Smooth muscle cell (in vitro differentiated cells): ENCODE data around the gene TRIM36. TPM values are rescaled to one million over a fixed set of nuclear protein-coding genes. Genes with fewer than 3 reads are reported as not detected.
A peak's percentile ranks its signal among the peaks of the same experiment; 100 is the strongest.

Experiments used
- DNase-seq: peaks from one replicate; lab custom pipeline; 2025; ENCODE audit not compliant: unreplicated experiment; lab: John Stamatoyannopoulos, UW
- H2AFZ ChIP-seq: fragments of 200-600 bp; sonication (generic); 2 replicates; pipeline ENCODE4 v1.6.0; 2016; ENCODE audit warnings: antibody characterized with exemption, low read depth, mild to moderate bottlenecking
- H3F3A ChIP-seq: fragments of 200-600 bp; sonication (generic); 2 replicates; pipeline ENCODE4 v1.6.0; 2017; ENCODE audit warnings: antibody characterized with exemption, low read depth
- H3K27ac ChIP-seq: fragments of 200-600 bp; sonication (generic); 2 replicates; pipeline ENCODE4 v1.5.1; 2016; ENCODE audit warnings: low read depth, mild to moderate bottlenecking
- H3K27me3 ChIP-seq: fragments of 200-600 bp; sonication (generic); 2 replicates; pipeline ENCODE4 v1.6.1; 2016; ENCODE audit warnings: low read depth, mild to moderate bottlenecking
- H3K36me3 ChIP-seq: fragments of 200-600 bp; sonication (generic); 2 replicates; pipeline ENCODE4 v1.5.1; 2016; ENCODE audit warnings: low read depth
- H3K4me1 ChIP-seq: fragments of 200-600 bp; sonication (generic); 2 replicates; pipeline ENCODE4 v1.5.1; 2016; ENCODE audit warnings: low read depth
- H3K4me2 ChIP-seq: fragments of 200-600 bp; sonication (generic); 2 replicates; pipeline ENCODE4 v1.6.0; 2016; ENCODE audit warnings: mild to moderate bottlenecking
- H3K4me3 ChIP-seq: fragments of 200-600 bp; sonication (generic); 2 replicates; pipeline ENCODE4 v1.5.1; 2016; ENCODE audit warnings: mild to moderate bottlenecking
- H3K79me2 ChIP-seq: fragments of 200-600 bp; sonication (generic); 2 replicates; pipeline ENCODE4 v1.6.0; 2016; ENCODE audit warnings: low read depth, mild to moderate bottlenecking
- H3K9ac ChIP-seq: fragments of 200-600 bp; sonication (generic); 2 replicates; pipeline ENCODE4 v1.6.0; 2016; ENCODE audit warnings: low read depth
- H3K9me3 ChIP-seq: fragments of 200-600 bp; sonication (generic); replicated peaks from 2 replicates; pipeline ENCODE4 v1.5.1; 2016; ENCODE audit warnings: low read depth
- H4K20me1 ChIP-seq: fragments of 200-600 bp; sonication (generic); 2 replicates; pipeline ENCODE4 v1.6.0; 2016; ENCODE audit warnings: low read depth
- CTCF ChIP-seq: fragments of 200-600 bp; sonication (generic); IDR thresholded peaks from 2 replicates; pipeline ENCODE4 v1.5.1; 2017; ENCODE audit warnings: borderline replicate concordance, mild to moderate bottlenecking, antibody characterized with exemption; ENCODE audit not compliant: insufficient read depth, poor library complexity, severe bottlenecking
- WGBS: methylation state at CpG from one replicate; pipeline ENCODE4 v1.1.7; 2016; ENCODE audit warnings: low lambda C conversion rate; 5-methylcytosine and 5-hydroxymethylcytosine counted together
- polyA plus RNA-seq: library from polyadenylated mRNA; unstranded; fragments of >200 nt; fragmentation: Nextera tagmentation; extraction: Ambion mirVana; gene quantifications from 2 replicates; pipeline ENCODE4 v1.2.1, GENCODE V29; 2016
- total RNA-seq: library from RNA; depleted of rRNA; stranded (reverse); fragments of >200 nt; gene quantifications from 2 replicates; pipeline ENCODE4 v1.2.3, GENCODE V29; 2014

The TRIM36 gene
- total and polyA plus RNA-seq, 2 experiments from 2014 or later: 0.86 to 2.1 TPM

DNA sequence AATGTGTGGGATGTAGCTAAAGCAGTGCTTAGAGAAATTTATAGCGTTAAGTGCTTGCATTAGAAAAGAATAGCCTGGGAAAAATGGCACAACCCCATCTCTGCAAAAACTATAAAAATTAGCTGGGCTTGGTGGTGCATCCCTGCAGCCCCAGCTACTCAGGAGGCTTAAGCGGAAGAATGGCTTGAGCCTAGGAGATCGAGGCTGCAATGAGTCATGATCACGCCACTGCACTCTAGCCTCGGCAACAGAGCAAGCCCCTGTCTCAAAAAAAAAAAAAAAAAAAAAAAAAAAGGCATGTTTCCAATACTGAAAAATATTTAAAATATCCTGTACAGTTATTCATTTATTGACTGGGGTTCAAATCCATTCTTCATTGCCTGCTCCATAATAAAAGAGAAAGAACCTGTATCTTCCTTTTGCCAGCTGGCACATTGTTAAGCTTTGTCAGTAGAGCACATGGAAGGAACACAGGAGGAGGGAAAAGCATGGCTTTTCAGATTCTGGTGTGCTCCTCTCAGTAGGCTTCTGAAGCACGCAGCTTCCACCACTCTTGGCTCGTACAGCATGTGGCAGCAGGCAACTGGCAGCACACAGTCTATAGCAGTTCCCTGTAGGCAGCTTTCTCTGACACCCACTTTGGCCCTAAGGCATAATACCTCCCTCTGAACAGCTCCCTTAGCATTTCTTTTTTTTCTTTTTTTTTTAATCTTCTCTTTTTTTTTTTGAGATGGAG, 73.5 kb downstream of the TRIM36 start:
- no peak overlapping the region for H2AFZ ChIP-seq
- DNase-seq: no peak
- no peak overlapping the region for H3K27ac ChIP-seq
- H3K4me2 ChIP-seq: peak overlapping the region; percentile 13
- H3K4me1 ChIP-seq: no peaks in the 10 kb centered on the region
- 39% methylated on average over 7 of the region's 7 CpGs for WGBS
- H3K9me3 ChIP-seq: no peaks in the 10 kb centered on the region
- H3F3A ChIP-seq: no peaks in the 10 kb centered on the region
- no peaks in the 10 kb centered on the region for H3K27me3 ChIP-seq
- H4K20me1 ChIP-seq: no peaks in the 10 kb centered on the region
- no peak for TF ChIP-seq CTCF
- no peak overlapping the region for H3K4me3 ChIP-seq
- no peak overlapping the region for H3K9ac ChIP-seq
- no peaks in the 10 kb centered on the region for H3K79me2 ChIP-seq
- no peaks in the 10 kb centered on the region for H3K36me3 ChIP-seq

GRCh38 chr5:115087951-115088350, 81.8 kb downstream of the TRIM36 start:
- Histone ChIP-seq H4K20me1 (no peaks in the 10 kb centered on the region), H3F3A (no peaks in the 10 kb centered on the region), H3K9ac (no peak overlapping the region), H3K36me3 (no peaks in the 10 kb centered on the region), H3K4me1 (no peaks in the 10 kb centered on the region), H2AFZ (no peak overlapping the region), H3K79me2 (no peaks in the 10 kb centered on the region), H3K9me3 (no peaks in the 10 kb centered on the region), H3K27ac (no peak overlapping the region), H3K27me3 (no peaks in the 10 kb centered on the region), H3K4me2 (no peak overlapping the region), H3K4me3 (no peak overlapping the region)
- no peak for TF ChIP-seq CTCF
- DNase-seq: no peak
- 79% methylated on average over 3 of the region's 3 CpGs for WGBS

- H3K4me2 ChIP-seq: no peak overlapping the region
- no peak for DNase-seq
- H3K27ac ChIP-seq: no peak overlapping the region
- H4K20me1 ChIP-seq: no peaks in the 10 kb centered on the region
- TF ChIP-seq CTCF: no peak
- H3K4me3 ChIP-seq: no peak overlapping the region
- H3K9me3 ChIP-seq: no peaks in the 10 kb centered on the region
- H3K27me3 ChIP-seq: no peaks in the 10 kb centered on the region
- 81% methylated on average over 1 of the region's 1 CpG for WGBS
- H3K9ac ChIP-seq: no peak overlapping the region
- no peaks in the 10 kb centered on the region for H3K36me3 ChIP-seq
- no peaks in the 10 kb centered on the region for H3K4me1 ChIP-seq
- H3K79me2 ChIP-seq: no peaks in the 10 kb centered on the region
- no peaks in the 10 kb centered on the region for H3F3A ChIP-seq
- no peak overlapping the region for H2AFZ ChIP-seq
Observed at GRCh38 chr5:115086473-115086872, 83.2 kb downstream of the TRIM36 start.

- no peaks in the 10 kb centered on the region for H3K9me3 ChIP-seq
- no peak for DNase-seq
- no peak overlapping the region for H2AFZ ChIP-seq
- no peaks in the 10 kb centered on the region for H3K4me1 ChIP-seq
- no peak overlapping the region for H3K4me3 ChIP-seq
- H4K20me1 ChIP-seq: no peaks in the 10 kb centered on the region
- TF ChIP-seq CTCF: no peak
- H3K27ac ChIP-seq: no peak overlapping the region
- H3F3A ChIP-seq: no peaks in the 10 kb centered on the region
- no peak overlapping the region for H3K4me2 ChIP-seq
- H3K27me3 ChIP-seq: no peaks in the 10 kb centered on the region
- H3K9ac ChIP-seq: no peak overlapping the region
- H3K36me3 ChIP-seq: no peaks in the 10 kb centered on the region
- WGBS: 88% methylated on average over 7 of the region's 7 CpGs
- H3K79me2 ChIP-seq: no peaks in the 10 kb centered on the region
Observed at GRCh38 chr5:115084246-115084793, 85.4 kb downstream of the TRIM36 start.
